IPS DF 4.7 (cell line): ENCODE data around the gene MEIKIN.
"Not testable (repeated sequence)": the region's sequence is repeated elsewhere in the genome, so short reads cannot be mapped to it uniquely, and the experiment has no call there.

Source experiments
- DNase-seq: peaks from one replicate; pipeline ENCODE4 v3.0.0-alpha.2; 2013; ENCODE audit warnings: low spot score; ENCODE audit errors: extremely low read depth

The MEIKIN gene

GRCh38 chr5:131812371-131813160 is 132.9 kb downstream of the MEIKIN start:
- DNase-seq: no peak

- DNase-seq: no peak
Measured at GRCh38 chr5:131810510-131811249, 134.8 kb downstream of the MEIKIN start.

- DNase-seq: peak; percentile 76
Measured at GRCh38 chr5:131796793-131797693, 148.4 kb downstream of the MEIKIN start, which contains the start of gene FNIP1. TSS of gene FNIP1 (minus strand) at chr5:131797017. CDS start at chr5:131796921, 96 bp downstream.

- DNase-seq: no peak
Measured at GRCh38 chr5:131795879-131796792, 149.3 kb downstream of the MEIKIN start.

GRCh38 chr5:131795228-131795627 is 150.2 kb downstream of the MEIKIN start:
- no peak for DNase-seq

GRCh38 chr5:131794586-131794985 is 150.9 kb downstream of the MEIKIN start:
- no peak for DNase-seq

GRCh38 chr5:131792896-131793295 is 152.6 kb downstream of the MEIKIN start:
- DNase-seq: no peak

GRCh38 chr5:131791866-131792265 is 153.6 kb downstream of the MEIKIN start:
- DNase-seq: no peak

GRCh38 chr5:131790550-131790949 is 154.9 kb downstream of the MEIKIN start:
- DNase-seq: no peak

GRCh38 chr5:131789765-131790164 is 155.7 kb downstream of the MEIKIN start:
- no peak for DNase-seq

GRCh38 chr5:131787736-131788135 is 157.7 kb downstream of the MEIKIN start:
- DNase-seq: no peak

GRCh38 chr5:131786900-131787692 is 158.4 kb downstream of the MEIKIN start:
- DNase-seq: no peak

- DNase-seq: no peak
Measured at GRCh38 chr5:131786036-131786435, 159.4 kb downstream of the MEIKIN start.

GRCh38 chr5:131783874-131784273 is 161.6 kb downstream of the MEIKIN start:
- no peak for DNase-seq

- no peak for DNase-seq
Measured at GRCh38 chr5:131783357-131783756, 162.1 kb downstream of the MEIKIN start.

GRCh38 chr5:131782717-131783116 is 162.7 kb downstream of the MEIKIN start:
- DNase-seq: no peak

GRCh38 chr5:131778141-131778540 is 167.3 kb downstream of the MEIKIN start:
- not testable (repeated sequence) for DNase-seq

- DNase-seq: no peak
Measured at GRCh38 chr5:131776450-131776849, 169.0 kb downstream of the MEIKIN start.

- DNase-seq: no peak
Measured at GRCh38 chr5:131774652-131775367, 170.7 kb downstream of the MEIKIN start.
